Stimulated activated CD4-positive, alpha-beta T cell treated with anti-CD3 and anti-CD28 coated beads, Interleukin-12 subunit alpha, Interleukin-12 subunit beta, amount 100 ng/mL, for 48 hours (primary cell): Measurements from ENCODE around the gene GLIS2.

ENCODE experiments used
- DNase-seq, 3 donors: peaks; one replicate each; pipeline ENCODE4 v3.0.0-alpha.2; 2020; ENCODE audit warnings: low read depth in 2 of 3, low spot score in 1 of 3

GLIS2 gene

GRCh38 chr16:4369007-4369733, 53.3 kb downstream of the GLIS2 start:
- DNase-seq = no peak

- DNase-seq = no peak
These were observed 54.3 kb downstream of the GLIS2 start for GRCh38 chr16:4370151-4370550.

GRCh38 chr16:4370570-4371356, 54.9 kb downstream of the GLIS2 start:
- no peak for DNase-seq

GRCh38 chr16:4371357-4372000, 55.6 kb downstream of the GLIS2 start, which contains the start of gene VASN:
Gene VASN, plus strand, starts transcription at chr16:4371848. Its CDS starts 9,030 bp downstream, at chr16:4380878.
- DNase-seq = peak; percentile 32 to 65 (median 57)

- peak in 1 of 3 donors; percentile 10 for DNase-seq
These were observed 56.2 kb downstream of the GLIS2 start for GRCh38 chr16:4372001-4372577.

DNA sequence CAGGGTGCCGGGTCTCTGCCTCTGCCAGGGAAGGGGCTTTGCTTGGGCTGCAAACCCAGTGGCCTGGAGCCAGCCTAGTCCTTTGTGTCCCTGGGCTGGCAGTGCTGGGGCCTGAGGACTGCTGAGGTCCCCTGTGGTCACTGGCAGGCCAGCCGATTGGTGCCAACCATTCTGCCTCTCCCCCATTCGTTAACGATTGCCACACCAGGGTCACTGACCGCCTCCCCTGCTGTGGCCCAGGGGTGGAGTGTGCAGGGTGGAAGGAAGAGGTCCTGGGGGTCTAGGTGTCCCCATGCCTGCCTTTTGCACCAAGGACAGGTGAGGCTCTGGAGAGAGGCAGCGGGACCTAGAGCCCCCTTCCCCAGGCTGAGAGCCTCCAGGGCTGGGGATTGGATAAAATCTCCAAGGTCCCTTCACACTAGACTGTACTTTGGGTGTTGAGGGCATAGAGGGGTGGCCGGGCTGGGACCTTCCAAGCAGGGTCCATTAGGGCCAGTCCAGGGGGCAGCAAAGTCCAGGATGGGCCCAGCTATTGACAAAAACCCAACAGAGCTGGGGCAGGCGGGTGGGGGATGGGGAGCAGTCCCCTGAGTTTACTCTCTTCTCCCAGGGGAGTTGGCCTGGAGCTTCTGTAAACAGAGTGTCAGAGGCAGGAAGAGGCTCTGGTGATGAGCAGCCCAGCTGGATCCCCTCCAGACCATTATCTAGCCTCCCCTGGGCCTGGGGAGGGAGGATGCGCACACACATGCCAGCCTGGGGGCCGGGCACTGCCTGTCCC, 56.9 kb downstream of the GLIS2 start:
- no peak for DNase-seq

DNA sequence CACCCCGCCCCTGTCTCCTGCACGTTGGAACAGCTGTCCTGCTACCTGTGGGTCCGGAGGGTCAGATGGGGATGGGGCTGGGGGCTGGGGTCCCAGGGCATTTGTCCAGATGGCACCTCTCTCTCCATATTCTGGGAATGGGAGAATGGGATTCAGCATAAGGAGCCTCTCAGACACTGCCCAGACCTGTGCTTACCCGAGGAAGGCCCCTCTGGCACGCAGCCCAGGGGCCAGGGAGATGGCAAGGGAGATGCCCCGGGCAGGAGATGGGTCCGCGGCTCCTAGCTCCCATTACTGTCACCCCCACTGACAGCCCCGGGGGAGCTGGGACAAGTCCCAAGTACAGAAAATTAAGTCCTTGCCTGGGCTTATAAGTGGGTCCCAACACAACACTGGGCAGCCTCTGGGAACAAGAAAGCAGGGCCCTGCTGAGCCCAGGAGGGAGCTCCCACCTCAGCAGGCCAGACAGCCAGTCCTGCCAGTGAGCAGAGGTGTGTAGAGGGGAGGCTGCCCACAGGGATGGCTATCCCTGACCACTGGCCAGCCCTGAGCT, 57.6 kb downstream of the GLIS2 start:
- no peak for DNase-seq

DNA sequence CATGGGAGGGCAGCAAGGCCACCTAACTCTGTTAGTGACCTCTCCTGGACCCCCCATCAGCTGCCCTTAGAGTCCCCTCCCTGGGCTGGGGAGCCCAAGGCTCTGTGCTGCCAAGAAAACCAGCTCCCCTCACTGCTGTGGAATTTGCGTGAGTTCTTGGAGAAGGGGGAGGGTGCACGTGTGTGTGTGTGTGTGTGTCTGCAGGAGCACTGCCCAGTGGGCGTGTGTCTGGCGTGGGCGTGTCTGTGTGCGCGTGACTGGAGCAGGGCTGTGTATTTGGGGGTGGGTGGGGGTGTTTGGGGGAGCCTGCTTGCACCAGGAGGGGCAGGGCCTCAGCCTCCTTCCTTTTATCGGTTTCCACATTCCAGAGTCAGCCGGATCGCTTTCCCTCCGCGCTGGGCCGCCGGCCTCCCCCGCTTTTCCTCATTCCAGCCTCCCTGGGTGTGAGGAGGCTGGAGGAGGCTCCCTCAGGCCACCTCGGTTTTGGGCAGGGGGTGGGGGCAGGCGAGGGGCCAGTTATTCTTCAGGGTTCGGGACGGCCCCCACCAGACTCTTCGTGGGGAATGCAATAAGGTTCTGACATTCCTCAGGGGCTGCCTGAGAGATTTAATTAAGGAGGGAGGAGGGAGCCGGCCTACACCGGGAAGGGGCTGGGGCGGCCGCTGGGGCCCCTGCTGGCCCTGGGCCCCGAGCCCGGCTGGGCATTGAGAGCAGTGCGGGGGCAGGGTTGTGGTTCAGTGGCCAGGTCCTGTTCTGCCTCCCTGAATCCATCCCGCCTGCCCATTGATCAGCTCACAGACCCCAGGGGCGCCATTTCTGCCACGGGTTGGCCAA, 58.3 kb downstream of the GLIS2 start:
- no peak for DNase-seq

GRCh38 chr16:4375717-4376116, 59.9 kb downstream of the GLIS2 start:
- no peak for DNase-seq

DNA sequence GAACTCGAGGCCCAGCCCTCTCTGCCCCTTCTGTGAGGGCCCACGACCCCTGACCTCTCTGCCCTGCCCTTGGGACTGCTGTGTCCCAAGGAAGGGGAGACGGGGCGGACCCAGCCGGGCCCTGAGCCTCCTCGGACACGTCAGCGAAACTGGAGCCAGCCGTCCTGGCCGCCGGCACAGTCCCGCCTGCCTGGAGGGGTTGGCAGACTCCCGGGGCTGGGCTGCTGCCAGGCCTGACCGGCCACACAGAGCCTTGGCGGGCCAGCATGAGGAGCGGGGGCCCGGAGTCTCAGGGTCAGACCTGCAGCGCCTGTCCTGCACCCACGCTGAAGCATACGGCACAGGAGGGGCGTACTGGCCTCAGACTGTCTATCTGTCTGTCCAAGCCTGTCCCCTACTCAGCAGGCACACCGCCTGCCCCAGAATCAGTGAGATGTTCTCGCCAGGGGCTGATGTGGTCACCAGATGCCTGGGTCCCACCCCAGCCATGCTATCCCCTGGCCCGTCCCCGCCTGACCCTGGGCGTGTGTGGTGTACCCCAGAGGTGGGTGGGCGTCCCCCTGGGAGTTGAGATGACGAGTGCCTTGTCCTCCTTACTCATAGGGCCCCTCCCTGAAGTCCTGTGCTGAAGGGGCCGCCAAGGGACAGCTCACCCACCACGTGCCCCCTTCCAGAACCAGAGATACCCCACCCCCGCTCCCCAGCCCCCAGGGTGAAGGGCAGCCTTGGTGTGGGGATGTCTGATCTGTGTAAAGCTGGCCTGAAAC, 60.4 kb downstream of the GLIS2 start:
- DNase-seq = no peak

- DNase-seq = no peak
These were observed 61.2 kb downstream of the GLIS2 start for GRCh38 chr16:4376893-4377572.

DNA sequence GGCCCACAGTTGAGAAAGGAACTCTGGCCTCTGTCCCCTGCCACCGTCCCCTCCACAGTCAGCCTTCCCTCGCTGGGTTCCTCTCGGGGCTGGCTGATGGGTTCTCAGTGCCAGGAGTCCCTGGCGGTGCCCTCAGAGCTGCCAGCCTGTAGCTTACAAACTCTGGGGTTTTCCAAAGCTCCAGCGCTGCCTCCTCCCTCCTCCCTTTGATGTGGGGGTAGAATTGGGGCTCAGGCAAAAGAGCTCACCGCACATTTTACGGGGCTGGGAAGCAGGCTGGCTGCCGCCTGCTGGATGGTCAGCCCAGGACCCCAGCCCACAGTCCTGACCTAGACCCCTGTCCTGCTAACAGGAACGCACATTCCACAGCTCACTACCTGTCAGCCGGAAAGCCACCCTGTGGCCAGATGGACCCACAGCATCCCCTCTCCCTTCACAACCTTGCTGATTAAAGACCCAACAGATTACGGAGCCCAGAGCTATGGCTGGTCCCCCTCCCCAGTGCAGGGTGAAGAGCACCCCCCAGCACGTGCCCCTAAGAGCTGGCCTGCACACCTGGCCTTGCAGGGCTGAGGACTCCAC, 61.8 kb downstream of the GLIS2 start:
- no peak for DNase-seq

DNA sequence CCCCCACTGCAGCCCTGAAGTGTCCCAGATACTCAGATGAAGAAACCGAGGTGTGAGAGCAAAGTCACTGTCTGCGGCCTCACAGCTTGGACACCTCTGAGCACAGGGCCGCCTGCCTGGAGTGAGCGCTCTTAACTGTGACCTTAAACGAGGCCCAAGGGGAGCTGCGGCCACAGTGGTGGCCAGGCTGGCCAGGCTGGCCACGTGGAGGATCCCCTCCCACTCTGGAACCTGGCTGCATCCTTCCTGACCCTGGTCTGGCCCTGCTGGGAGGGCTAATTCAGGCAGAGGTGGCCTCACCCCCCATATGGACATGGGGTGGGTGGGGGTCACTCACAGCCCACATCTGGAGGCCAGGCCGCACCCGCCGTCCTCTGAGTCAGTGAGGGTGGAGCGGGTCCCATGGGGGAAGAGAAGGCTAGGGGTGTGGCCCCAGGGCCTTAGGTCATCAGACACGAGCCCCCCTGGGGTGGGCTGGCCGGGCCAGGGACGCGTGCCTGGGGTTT, 62.3 kb downstream of the GLIS2 start:
- no peak for DNase-seq

DNA sequence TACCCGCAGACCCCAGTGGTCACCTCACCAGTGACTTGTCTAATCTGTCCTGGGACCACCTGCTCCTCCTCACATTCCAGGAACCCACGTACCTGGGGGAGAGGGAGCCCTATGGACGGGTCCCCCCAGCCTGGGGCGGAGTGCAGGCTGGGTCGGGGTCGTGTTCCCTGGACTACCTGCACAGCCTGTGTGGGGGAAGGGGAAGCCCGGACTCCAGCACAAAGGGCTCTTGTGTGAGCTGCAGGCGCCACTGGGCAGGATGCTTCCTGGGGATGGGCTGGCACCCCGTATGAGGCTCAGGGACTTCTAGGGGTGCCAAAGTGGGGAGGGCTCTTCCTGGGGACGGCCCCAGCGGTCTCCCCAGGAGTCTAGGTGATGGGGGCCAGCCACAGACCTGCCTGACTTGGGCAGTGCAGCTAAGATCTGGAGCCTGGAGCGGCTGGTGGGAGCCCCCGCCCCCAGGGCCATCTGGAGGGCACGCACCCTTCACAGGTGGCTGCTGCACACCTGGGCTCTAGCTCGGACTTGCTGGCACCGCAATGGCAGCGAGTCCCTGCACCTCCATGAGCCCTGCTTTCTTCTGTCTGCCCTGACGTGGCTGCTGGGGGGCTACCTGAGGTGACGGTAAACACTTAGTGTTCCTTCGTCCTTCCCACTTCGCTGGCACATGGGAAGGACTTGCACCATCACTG, 63.3 kb downstream of the GLIS2 start:
- no peak for DNase-seq

- DNase-seq = no peak
These were observed 64.5 kb downstream of the GLIS2 start for GRCh38 chr16:4380119-4381063.
